ENCODE data around the gene SYT1.

- TF ChIP-seq POLR2A (IDR thresholded peaks at IDR 0.05) (no peak), CTCF (IDR thresholded peaks at IDR 0.05) (no peak), POLR2AphosphoS5 (IDR thresholded peaks at IDR 0.05) (no peak)
Measured at GRCh38 chr12:79374545-79374944, 510.0 kb downstream of the SYT1 start.

Measured in prostate gland (tissue), 2 donors.